Activated CD8-positive, alpha-beta memory T cell treated with anti-CD3 and anti-CD28 coated beads for 48 hours (primary cell): ENCODE measurements around the gene FBXL17.

Source experiments
- DNase-seq, 3 experiments: peaks; one replicate each; pipeline ENCODE4 v3.0.0-alpha.2; 2020; ENCODE audit warnings: low read depth in 2 of 3, low spot score in 2 of 3

FBXL17 gene

GRCh38 chr5:108375768-108376167 is 6.1 kb downstream of the FBXL17 start:
- DNase-seq: no peak

DNA sequence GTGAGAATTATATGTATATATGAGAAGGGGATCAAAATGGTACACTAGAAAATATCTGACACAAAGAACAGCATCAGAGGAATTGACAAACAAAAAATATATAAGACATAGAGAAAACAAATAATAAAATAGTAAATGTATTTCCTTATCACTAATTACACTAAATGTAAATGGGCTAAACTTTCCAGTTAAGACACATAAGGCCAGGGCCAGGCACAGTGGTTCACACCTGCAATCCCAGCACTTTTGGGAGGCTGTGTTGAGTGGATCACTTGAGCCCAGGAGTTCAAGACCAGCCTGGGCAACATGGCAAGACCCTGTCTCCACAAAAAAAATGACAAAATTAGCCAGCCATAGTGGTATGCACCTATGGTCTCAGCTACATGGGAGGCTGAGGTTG is 8.5 kb downstream of the FBXL17 start:
- DNase-seq: no peak

- DNase-seq: no peak
These were observed 9.5 kb downstream of the FBXL17 start for GRCh38 chr5:108372369-108372768.

- DNase-seq: no peak
These were observed 10.6 kb downstream of the FBXL17 start for GRCh38 chr5:108371263-108371662.

- no peak for DNase-seq
These were observed 12.7 kb downstream of the FBXL17 start for GRCh38 chr5:108369167-108369566.

DNA sequence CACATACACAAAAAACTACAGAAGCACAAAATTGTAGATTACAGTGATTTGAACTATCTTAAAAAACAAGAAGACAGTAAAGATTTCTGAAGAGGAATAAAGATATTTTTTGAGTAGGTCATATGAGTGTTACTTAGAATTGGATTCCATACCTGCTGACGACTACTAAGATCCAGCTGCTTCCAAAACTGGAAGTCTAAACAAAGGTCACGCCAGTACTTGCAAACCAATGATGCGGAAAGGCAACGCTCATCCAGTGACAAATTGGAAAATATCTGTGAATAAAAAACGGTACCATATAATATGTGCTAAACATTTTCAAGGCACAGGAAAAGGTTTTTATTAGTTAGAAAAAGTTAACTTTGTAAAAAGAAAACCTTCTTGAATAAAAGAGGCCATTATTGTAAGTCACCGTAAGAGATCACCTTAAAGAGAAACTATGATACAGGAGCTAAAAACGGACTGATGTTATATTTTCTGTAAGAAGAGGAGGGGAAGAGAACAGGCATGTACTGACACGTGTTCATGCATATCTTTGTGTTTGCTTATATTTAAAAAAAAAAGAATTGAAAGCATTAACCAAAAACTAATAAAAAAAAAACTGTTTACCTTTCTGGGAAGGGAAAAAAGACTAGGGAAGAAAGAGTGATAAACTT is 14.1 kb downstream of the FBXL17 start:
- no peak for DNase-seq

DNA sequence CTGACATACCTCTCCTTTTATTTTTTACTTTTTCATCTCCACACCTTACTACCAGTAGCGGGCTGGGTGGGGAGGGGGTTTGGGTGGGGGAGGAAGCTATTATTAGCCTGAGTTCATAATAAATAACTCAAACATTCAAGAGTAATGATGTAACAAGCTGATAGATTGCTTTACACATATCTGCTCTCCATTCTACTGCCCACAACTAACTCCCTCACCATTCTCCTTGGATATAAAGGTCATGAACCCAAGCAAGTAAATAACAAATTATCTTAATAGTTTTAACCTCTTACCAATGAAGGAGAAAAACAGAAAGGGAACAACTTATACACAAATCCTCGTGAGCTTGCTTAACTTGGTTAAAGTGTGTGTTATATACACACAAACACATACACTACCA is 15.4 kb downstream of the FBXL17 start:
- no peak for DNase-seq

GRCh38 chr5:108361771-108362170 is 20.1 kb downstream of the FBXL17 start:
- DNase-seq: no peak

DNA sequence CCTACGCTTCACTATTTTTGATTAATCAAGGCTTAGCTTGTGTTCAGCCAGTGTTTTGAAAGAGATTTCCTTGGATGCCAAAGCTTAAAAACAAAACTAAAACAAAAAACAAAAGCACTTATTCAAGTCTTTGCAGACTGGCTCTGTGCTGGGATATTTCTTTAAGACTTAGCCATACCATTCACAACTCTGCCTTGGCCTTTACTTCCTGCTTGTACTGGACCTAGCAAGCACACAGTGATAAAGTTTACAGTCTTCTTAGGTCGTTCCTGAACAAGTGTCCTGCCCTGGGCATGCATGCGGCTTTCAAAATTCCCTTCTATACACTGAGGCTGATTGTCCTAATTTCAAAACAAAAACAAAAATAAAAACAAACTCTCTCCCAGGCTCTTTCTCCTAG is 20.7 kb downstream of the FBXL17 start:
- no peak for DNase-seq

DNA sequence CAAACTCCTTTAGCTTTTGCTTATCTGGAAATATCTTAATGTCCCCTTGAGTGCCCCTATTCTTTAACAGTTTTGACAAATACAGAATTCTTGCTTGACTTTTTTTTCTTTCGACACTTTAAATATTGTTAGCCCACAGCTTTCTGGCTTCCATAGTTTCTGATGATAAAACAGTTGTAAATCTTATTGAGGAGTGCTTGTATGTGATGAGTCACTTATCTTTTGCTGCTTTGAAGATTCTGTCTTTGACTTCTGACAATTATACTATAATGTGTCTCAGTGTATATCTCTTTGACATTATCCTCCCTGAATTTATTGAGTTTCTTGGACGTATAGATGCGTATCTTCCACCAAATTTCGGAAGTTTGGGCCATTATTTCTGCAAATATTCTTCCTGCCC is 21.6 kb downstream of the FBXL17 start:
- no peak for DNase-seq

DNA sequence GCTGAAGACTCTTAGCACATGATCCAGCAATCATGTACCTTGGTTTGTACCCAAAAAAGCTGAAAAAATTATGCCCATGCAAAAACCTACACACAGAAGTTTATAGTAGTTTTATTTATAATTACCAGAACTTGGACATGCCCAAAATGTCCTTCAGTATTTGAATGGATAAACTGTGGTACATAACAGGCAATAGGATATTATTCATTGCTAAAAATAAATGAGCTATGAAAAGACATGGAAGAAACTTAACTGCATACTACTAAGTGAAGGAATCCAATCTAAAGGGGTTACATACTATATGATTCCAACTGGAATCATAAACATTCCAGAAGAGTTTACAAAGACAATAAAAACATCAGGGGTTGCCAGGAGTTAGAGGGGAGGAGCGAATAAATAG is 25.6 kb downstream of the FBXL17 start:
- no peak for DNase-seq

GRCh38 chr5:108353087-108353486 is 28.8 kb downstream of the FBXL17 start:
- DNase-seq: no peak

DNA sequence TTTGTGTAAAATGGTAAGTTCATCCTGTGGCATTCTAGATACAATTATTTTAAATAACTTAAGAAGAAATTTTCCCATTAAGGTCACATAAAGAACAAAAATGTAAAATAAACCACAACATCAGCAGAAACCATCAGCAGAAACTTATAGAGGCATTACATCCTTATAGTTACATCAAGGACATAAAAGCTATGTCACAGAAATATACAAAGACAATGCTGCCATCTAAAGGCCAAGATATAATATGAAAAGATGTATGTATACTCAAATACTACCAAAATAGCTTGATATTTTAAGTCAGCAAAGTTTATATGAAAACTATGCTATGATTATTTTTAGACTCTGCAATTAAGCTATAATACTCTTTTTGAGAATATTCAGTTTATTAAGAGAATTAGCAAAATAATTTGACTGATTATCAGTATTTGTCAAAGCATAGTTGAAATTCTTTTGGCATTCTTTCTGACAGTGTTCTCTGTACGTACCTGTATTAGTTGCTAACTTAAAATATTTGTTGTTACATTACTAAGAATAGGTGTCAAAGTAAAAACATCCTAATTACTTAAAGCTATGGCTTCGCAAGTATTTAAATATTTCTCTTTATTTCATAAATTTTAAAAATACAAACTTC is 36.2 kb downstream of the FBXL17 start:
- DNase-seq: no peak

DNA sequence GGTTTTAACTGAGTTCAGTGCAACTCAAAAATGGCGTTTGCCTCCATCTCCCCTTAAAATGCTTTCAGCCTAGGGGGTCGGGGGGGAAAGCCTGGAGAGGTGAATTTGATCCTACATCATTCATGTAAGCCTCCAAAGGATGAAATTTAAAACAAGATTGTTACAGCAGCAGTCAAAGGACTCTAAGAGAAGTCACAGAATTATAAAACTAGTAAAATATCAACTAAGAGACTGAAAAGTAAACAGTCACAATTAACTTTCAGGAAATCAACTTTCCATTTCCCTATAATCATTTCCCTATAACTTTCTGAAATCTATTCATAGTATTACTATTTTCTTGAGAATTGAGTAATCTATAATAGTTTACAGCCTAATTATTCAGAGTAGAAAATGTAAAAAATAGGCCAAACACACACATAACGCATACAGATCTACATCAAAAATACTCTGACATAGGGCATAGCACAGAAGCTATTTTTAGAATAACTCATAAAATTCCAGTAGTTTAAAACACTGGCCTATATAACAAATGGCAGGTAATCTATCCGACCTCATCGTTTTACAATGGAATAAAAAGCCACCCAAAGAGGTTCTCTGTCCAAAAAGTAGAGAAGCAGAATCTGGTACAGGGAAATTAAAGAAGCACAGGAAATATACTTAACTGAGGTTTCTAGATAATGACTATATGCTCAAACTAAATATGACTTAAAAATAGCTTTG is 37.6 kb downstream of the FBXL17 start:
- no peak for DNase-seq

DNA sequence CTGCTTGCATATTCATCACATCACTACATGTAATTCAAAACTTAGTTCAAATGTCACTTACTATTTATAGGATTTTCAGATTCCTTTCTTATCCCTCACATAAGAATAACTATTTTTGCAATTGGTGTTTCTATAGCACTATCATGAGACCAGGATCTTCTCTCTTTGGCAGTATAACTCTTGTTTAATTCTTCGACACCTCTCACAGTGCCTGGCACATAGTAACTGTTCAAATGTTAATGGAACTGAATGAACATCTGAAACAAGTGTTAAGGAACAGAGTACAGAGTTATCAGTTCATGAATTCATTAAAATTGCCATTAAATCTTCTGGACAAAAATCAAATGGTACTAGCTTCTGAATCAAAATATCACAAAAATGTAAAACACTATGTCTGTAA is 40.0 kb downstream of the FBXL17 start:
- no peak for DNase-seq

DNA sequence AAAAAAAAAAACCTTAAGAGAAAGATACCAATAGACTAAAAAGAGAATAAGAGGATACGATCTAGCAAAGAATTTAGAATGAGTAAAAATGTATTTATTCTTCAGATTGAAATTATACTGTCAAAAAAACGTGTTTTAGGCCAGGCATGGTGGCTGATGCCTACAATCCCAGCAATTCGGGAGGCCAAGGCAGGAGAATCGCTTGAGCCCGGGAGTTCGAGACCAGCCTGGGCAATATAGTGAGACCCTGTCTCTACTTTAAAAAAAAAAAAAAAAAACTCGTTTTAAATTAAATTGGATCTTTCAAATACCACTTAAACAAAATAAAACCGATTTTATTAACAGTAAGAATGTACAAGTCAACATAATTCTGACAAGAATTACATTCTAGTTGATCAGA is 41.8 kb downstream of the FBXL17 start:
- no peak for DNase-seq

DNA sequence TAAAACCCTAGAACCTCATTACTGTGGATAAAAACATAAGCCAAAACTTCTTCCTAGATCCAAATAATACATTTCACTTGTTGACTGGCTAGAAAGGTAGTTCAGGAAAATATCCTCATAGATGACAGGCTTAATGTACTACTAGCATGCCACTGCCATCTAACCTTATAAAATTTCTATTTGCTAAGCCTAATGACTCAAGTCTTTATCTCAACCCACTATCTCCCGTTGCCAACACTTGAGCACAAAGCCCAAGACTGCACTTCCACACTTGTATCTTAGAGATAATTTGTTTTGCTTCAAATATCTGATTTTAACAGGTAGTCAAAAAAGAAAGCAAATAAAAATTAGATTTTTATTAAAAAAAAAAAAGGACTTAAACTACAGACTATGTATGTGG is 42.7 kb downstream of the FBXL17 start:
- no peak for DNase-seq

DNA sequence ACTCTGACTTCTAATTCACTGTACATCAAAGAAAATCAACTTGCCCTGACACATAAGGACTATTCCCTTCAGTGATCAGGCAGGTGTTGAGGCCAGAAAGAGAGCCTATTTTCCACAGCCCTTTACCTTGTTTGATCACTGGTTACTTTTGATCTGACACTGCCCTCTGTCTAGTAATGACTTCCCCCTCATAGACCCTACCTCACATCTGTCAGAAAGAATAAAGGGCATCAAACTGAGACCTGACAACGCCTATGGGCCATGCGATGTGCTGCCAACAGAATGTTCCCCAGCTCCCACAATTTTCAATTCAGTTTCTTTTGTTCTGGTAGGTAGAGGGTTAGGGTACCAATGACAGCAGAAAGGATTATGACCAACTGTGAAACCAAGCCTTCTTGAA is 47.7 kb downstream of the FBXL17 start:
- DNase-seq: no peak

- DNase-seq: no peak
These were observed 54.9 kb downstream of the FBXL17 start for GRCh38 chr5:108326982-108327381.

GRCh38 chr5:108324886-108325285 is 57.0 kb downstream of the FBXL17 start:
- no peak for DNase-seq

GRCh38 chr5:108321341-108321740 is 60.6 kb downstream of the FBXL17 start:
- DNase-seq: no peak

DNA sequence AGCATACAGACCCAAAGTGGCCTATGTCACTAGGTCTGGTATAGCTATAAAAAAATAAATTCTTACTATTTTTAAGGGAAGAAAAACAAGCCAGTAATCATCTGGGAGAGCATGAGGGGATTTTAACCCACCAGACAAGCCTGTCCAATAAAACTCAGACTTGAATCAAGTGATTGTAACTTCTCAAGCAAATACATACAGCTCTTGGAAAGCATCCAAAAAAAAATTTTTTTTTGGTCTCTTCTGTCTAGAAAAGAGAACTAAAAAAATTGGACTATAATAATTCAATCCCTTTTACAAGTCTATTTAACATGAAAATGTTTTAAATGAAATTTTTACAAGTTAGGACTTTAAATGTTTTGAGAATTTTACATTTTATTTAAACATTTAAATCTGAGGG is 61.7 kb downstream of the FBXL17 start:
- DNase-seq: no peak

- no peak for DNase-seq
These were observed 66.1 kb downstream of the FBXL17 start for GRCh38 chr5:108315829-108316228.
